ENCODE results near the gene STIM1.
A peak's percentile ranks its signal among the peaks of the same experiment; 100 is the strongest.

The STIM1 gene

GRCh38 chr11:4039011-4039410, 183.5 kb downstream of the STIM1 start:
- no peak for DNase-seq
- no peak for ATAC-seq (ENCODE audit: insufficient read depth, low read depth)
- Histone ChIP-seq H4K20me1 (ENCODE audit: insufficient read depth, low read length) (peaks cover 6% of the 10 kb centered on the region; the same call in 1 of the 2 replicates), H3K4me2 (ENCODE audit: insufficient read depth, low read length) (no peak overlapping the region), H3K36me3 (ENCODE audit: insufficient read depth, low read length) (0 out of 2 replicates have a peak, but pooled peaks cover 3% of the 10 kb centered on the region), H3K27me3 (ENCODE audit: insufficient read depth, low read length, poor library complexity) (no peaks in the 10 kb centered on the region), H3K9ac (ENCODE audit: low read depth, low read length) (no peak overlapping the region), H3K79me2 (ENCODE audit: insufficient read depth, low read length) (peaks cover 19% of the 10 kb centered on the region), H3K9me3 (ENCODE audit: insufficient read depth, low read length, severe bottlenecking) (peaks cover 4% of the 10 kb centered on the region), H3K27ac (ENCODE audit: low read length) (no peak overlapping the region), H3K4me1 (ENCODE audit: insufficient read depth, low read length) (no peaks in the 10 kb centered on the region), H2AFZ (ENCODE audit: low read depth, low read length) (no peak overlapping the region), H3K4me3 (ENCODE audit: low read depth in 1 of 2, low read length in 2 of 2) (no peak overlapping the region)
- TF ChIP-seq, protein P1, sequence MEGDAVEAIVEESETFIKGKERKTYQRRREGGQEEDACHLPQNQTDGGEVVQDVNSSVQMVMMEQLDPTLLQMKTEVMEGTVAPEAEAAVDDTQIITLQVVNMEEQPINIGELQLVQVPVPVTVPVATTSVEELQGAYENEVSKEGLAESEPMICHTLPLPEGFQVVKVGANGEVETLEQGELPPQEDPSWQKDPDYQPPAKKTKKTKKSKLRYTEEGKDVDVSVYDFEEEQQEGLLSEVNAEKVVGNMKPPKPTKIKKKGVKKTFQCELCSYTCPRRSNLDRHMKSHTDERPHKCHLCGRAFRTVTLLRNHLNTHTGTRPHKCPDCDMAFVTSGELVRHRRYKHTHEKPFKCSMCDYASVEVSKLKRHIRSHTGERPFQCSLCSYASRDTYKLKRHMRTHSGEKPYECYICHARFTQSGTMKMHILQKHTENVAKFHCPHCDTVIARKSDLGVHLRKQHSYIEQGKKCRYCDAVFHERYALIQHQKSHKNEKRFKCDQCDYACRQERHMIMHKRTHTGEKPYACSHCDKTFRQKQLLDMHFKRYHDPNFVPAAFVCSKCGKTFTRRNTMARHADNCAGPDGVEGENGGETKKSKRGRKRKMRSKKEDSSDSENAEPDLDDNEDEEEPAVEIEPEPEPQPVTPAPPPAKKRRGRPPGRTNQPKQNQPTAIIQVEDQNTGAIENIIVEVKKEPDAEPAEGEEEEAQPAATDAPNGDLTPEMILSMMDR (IDR thresholded peaks at IDR 0.05; ENCODE audit: borderline replicate concordance, extremely low read depth, low read length, poor library complexity, severe bottlenecking), result no peak
- no peak for TF ChIP-seq EZH2 (IDR thresholded peaks at IDR 0.05; ENCODE audit: borderline replicate concordance, low read depth, low read length, severe bottlenecking)

DNA sequence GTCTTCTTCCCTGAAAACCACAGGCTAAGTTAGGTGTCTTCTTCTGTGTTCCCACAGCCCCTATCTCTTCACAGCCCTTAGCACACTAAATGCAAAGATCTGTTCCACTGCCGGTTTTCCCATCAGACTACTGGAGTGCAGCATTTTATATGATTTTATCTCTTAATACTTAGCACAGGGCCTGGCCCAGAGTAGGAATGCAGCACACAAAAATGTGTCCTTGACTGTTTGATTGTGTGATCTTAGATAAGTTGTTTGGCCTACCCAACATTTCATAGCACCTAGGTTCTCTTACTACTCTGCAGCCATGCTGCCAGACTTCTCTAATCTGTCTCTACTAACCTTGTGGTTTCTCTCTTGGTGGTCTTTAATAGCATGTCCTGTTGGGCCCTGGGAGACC, 185.0 kb downstream of the STIM1 start:
- H4K20me1 ChIP-seq (ENCODE audit: insufficient read depth, low read length), result peaks cover 6% of the 10 kb centered on the region; the same call in 1 of the 2 replicates
- H3K4me2 ChIP-seq (ENCODE audit: insufficient read depth, low read length), result no peak overlapping the region
- H3K27ac ChIP-seq (ENCODE audit: low read length), result 0 out of 2 replicates have a peak overlapping the region, but pooled peaks have one; percentile 1
- TF ChIP-seq, protein P1 (IDR thresholded peaks at IDR 0.05; ENCODE audit: borderline replicate concordance, extremely low read depth, low read length, poor library complexity, severe bottlenecking), result no peak
- no peak for TF ChIP-seq EZH2 (IDR thresholded peaks at IDR 0.05; ENCODE audit: borderline replicate concordance, low read depth, low read length, severe bottlenecking)
- ATAC-seq (ENCODE audit: insufficient read depth, low read depth) (peak; percentile 60), DNase-seq (no peak)
- H3K79me2 ChIP-seq (ENCODE audit: insufficient read depth, low read length), result peaks cover 19% of the 10 kb centered on the region
- H2AFZ ChIP-seq (ENCODE audit: low read depth, low read length), result no peak overlapping the region
- H3K27me3 ChIP-seq (ENCODE audit: insufficient read depth, low read length, poor library complexity), result no peaks in the 10 kb centered on the region
- no peak overlapping the region for H3K4me3 ChIP-seq (ENCODE audit: low read depth in 1 of 2, low read length in 2 of 2)
- no peak overlapping the region for H3K9ac ChIP-seq (ENCODE audit: low read depth, low read length)
- peaks cover 4% of the 10 kb centered on the region for H3K9me3 ChIP-seq (ENCODE audit: insufficient read depth, low read length, severe bottlenecking)
- H3K36me3 ChIP-seq (ENCODE audit: insufficient read depth, low read length), result 0 out of 2 replicates have a peak, but pooled peaks cover 3% of the 10 kb centered on the region
- no peaks in the 10 kb centered on the region for H3K4me1 ChIP-seq (ENCODE audit: insufficient read depth, low read length)

- Histone ChIP-seq H3K4me1 (ENCODE audit: insufficient read depth, low read length) (no peaks in the 10 kb centered on the region), H2AFZ (ENCODE audit: low read depth, low read length) (no peak overlapping the region), H3K27me3 (ENCODE audit: insufficient read depth, low read length, poor library complexity) (no peaks in the 10 kb centered on the region), H3K79me2 (ENCODE audit: insufficient read depth, low read length) (peaks cover 10% of the 10 kb centered on the region), H3K9me3 (ENCODE audit: insufficient read depth, low read length, severe bottlenecking) (no peaks in the 10 kb centered on the region), H3K4me3 (ENCODE audit: low read depth in 1 of 2, low read length in 2 of 2) (no peak overlapping the region), H3K4me2 (ENCODE audit: insufficient read depth, low read length) (no peak overlapping the region), H4K20me1 (ENCODE audit: insufficient read depth, low read length) (peaks cover 6% of the 10 kb centered on the region; the same call in 1 of the 2 replicates), H3K36me3 (ENCODE audit: insufficient read depth, low read length) (no peaks in the 10 kb centered on the region), H3K27ac (ENCODE audit: low read length) (no peak overlapping the region), H3K9ac (ENCODE audit: low read depth, low read length) (no peak overlapping the region)
- ATAC-seq (ENCODE audit: insufficient read depth, low read depth) (no peak), DNase-seq (no peak)
- no peak for TF ChIP-seq EZH2 (IDR thresholded peaks at IDR 0.05; ENCODE audit: borderline replicate concordance, low read depth, low read length, severe bottlenecking)
- TF ChIP-seq, protein P1 (IDR thresholded peaks at IDR 0.05; ENCODE audit: borderline replicate concordance, extremely low read depth, low read length, poor library complexity, severe bottlenecking), result no peak
Measured at GRCh38 chr11:4041731-4042391, 186.4 kb downstream of the STIM1 start.

All from DND-41 (cell line).